DOHH2 (cell line): ENCODE measurements around the gene C19orf81.

Experiments used
- H3F3A ChIP-seq: fragments of 200-600 bp; sonication (generic), shearing (Covaris generic); 2 replicates; pipeline ENCODE4 v1.6.0; 2016; ENCODE audit warnings: antibody characterized with exemption, mild to moderate bottlenecking; ENCODE audit not compliant: control insufficient read depth, insufficient read depth
- H3K27ac ChIP-seq: fragments of 200-600 bp; sonication (generic); 2 replicates; pipeline ENCODE4 v1.5.1; 2014; ENCODE audit warnings: low read depth, mild to moderate bottlenecking, low read length, moderate library complexity
- H3K27me3 ChIP-seq: fragments of 200-600 bp; sonication (generic); 2 replicates; pipeline ENCODE4 v1.6.1; 2014; ENCODE audit warnings: mild to moderate bottlenecking, low read length, mixed read lengths; ENCODE audit not compliant: control insufficient read depth
- H3K36me3 ChIP-seq: fragments of 200-600 bp; sonication (generic); 2 replicates; pipeline ENCODE4 v1.6.1; 2014; ENCODE audit warnings: mild to moderate bottlenecking, low read length, moderate library complexity, mixed read lengths; ENCODE audit not compliant: control insufficient read depth
- H3K4me1 ChIP-seq: fragments of 200-600 bp; sonication (generic); 2 replicates; pipeline ENCODE4 v1.6.1; 2014; ENCODE audit warnings: mild to moderate bottlenecking, low read length, mixed read lengths; ENCODE audit not compliant: control insufficient read depth
- H3K4me2 ChIP-seq: fragments of 200-600 bp; sonication (generic); 2 replicates; pipeline ENCODE4 v1.6.0; 2014; ENCODE audit warnings: mild to moderate bottlenecking, low read length, moderate library complexity
- H3K4me3 ChIP-seq: fragments of 200-600 bp; sonication (generic); 2 replicates; pipeline ENCODE4 v1.5.1; 2014; ENCODE audit warnings: mild to moderate bottlenecking, low read length, mixed read lengths
- H3K79me2 ChIP-seq: fragments of 200-600 bp; sonication (generic); 2 replicates; pipeline ENCODE4 v1.6.1; 2014; ENCODE audit warnings: mild to moderate bottlenecking, low read length, mixed read lengths; ENCODE audit not compliant: control insufficient read depth
- H3K9me2 ChIP-seq: fragments of 200-600 bp; sonication (generic); replicated peaks from 2 replicates; pipeline ENCODE4 v1.6.1; 2014; ENCODE audit warnings: mild to moderate bottlenecking, low read length, mixed read lengths; ENCODE audit not compliant: control insufficient read depth
- H3K9me3 ChIP-seq: fragments of 200-600 bp; sonication (generic); 2 replicates; pipeline ENCODE4 v1.6.1; 2014; ENCODE audit warnings: antibody characterized with exemption, low read length, mixed read lengths; ENCODE audit not compliant: control insufficient read depth, insufficient read depth
- H4K20me1 ChIP-seq: fragments of 200-600 bp; sonication (generic); 2 replicates; pipeline ENCODE4 v1.6.0; 2014; ENCODE audit warnings: low read depth, mild to moderate bottlenecking, antibody characterized with exemption, low read length, moderate library complexity; ENCODE audit not compliant: control insufficient read depth, insufficient read depth
- CTCF ChIP-seq: fragments of 200-600 bp; sonication (generic); IDR thresholded peaks from one replicate; pipeline ENCODE4 v1.5.1; 2014; ENCODE audit warnings: antibody characterized with exemption, mild to moderate bottlenecking, low read depth, low read length; ENCODE audit not compliant: poor library complexity, severe bottlenecking
- EZH2phosphoT487 ChIP-seq: fragments of 200-600 bp; sonication (generic); IDR thresholded peaks from 2 replicates; pipeline ENCODE4 v1.6.1; 2017; ENCODE audit warnings: borderline replicate concordance, mild to moderate bottlenecking, antibody characterized with exemption, low read length, moderate library complexity, mixed read lengths

C19orf81 gene

GRCh38 chr19:50640368-50640767, 8.9 kb upstream of the C19orf81 start:
- H3K4me3 ChIP-seq: no peak overlapping the region
- peaks cover 1% of the 10 kb centered on the region; the same call in 1 of the 2 replicates for H3K9me3 ChIP-seq
- H3K4me2 ChIP-seq: no peak overlapping the region
- no peaks in the 10 kb centered on the region for H4K20me1 ChIP-seq
- H3K27me3 ChIP-seq: peaks cover 26% of the 10 kb centered on the region
- H3K79me2 ChIP-seq: no peaks in the 10 kb centered on the region
- H3F3A ChIP-seq: no peaks in the 10 kb centered on the region
- H3K27ac ChIP-seq: no peak overlapping the region
- no peaks in the 10 kb centered on the region for H3K9me2 ChIP-seq
- no peak for TF ChIP-seq EZH2phosphoT487
- no peak for TF ChIP-seq CTCF
- no peaks in the 10 kb centered on the region for H3K4me1 ChIP-seq
- no peaks in the 10 kb centered on the region for H3K36me3 ChIP-seq

GRCh38 chr19:50644315-50644915, 4.8 kb upstream of the C19orf81 start:
- Histone ChIP-seq H4K20me1 (no peaks in the 10 kb centered on the region), H3K4me2 (no peak overlapping the region), H3F3A (no peaks in the 10 kb centered on the region), H3K27me3 (peaks cover 8% of the 10 kb centered on the region), H3K4me1 (peaks cover 12% of the 10 kb centered on the region), H3K9me2 (no peaks in the 10 kb centered on the region), H3K9me3 (no peaks in the 10 kb centered on the region), H3K4me3 (no peak overlapping the region), H3K36me3 (no peaks in the 10 kb centered on the region), H3K79me2 (no peaks in the 10 kb centered on the region), H3K27ac (no peak overlapping the region)
- TF ChIP-seq CTCF (no peak), EZH2phosphoT487 (no peak)

- no peaks in the 10 kb centered on the region for H4K20me1 ChIP-seq
- H3K36me3 ChIP-seq: no peaks in the 10 kb centered on the region
- no peak overlapping the region for H3K4me2 ChIP-seq
- H3K4me1 ChIP-seq: peaks cover 15% of the 10 kb centered on the region
- H3K9me2 ChIP-seq: no peaks in the 10 kb centered on the region
- no peak overlapping the region for H3K4me3 ChIP-seq
- H3K27ac ChIP-seq: no peak overlapping the region
- no peaks in the 10 kb centered on the region for H3K79me2 ChIP-seq
- H3K27me3 ChIP-seq: peaks cover 4% of the 10 kb centered on the region
- TF ChIP-seq EZH2phosphoT487: no peak
- TF ChIP-seq CTCF: no peak
- no peaks in the 10 kb centered on the region for H3K9me3 ChIP-seq
- no peaks in the 10 kb centered on the region for H3F3A ChIP-seq
Observed at GRCh38 chr19:50645107-50645506, 4.1 kb upstream of the C19orf81 start.
